Astrocyte (in vitro differentiated cells and primary cell): Measurements from ENCODE around the gene ESPNL.
"Not testable (repeated sequence)": the region's sequence is repeated elsewhere in the genome, so short reads cannot be mapped to it uniquely, and the experiment has no call there.

Experiments used
- CTCF ChIP-seq: IDR thresholded peaks from 2 replicates; pipeline ENCODE4 v1.5.1; 2011; ENCODE audit warnings: low read depth, mild to moderate bottlenecking, inconsistent platforms, low read length, moderate library complexity; ENCODE audit not compliant: insufficient read depth
- EZH2 ChIP-seq: IDR thresholded peaks from 2 replicates; pipeline ENCODE4 v1.6.1; 2012; ENCODE audit warnings: mild to moderate bottlenecking, low read length, inconsistent platforms; ENCODE audit not compliant: insufficient read depth

DNA sequence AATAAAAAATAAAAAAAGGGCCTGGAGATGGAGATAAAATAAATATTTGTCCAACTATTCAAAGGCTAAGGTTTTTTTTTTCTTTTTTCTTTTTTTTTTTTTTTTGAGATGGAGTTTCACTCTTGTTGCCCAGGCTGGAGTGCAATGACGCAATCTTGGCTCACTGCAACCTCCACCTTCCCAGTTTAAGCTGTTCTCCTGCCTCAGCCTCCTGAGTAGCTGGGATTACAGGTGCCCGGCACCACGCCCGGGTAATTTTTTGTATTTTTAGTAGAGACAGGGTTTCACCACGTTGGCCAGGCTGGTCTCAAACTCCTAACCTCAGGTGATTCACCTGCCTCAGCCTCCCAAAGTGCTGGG is 70.9 kb downstream of the ESPNL start:
- TF ChIP-seq CTCF, EZH2: not testable (repeated sequence)
